OCI-LY7 (cell line): ENCODE results near the gene CASQ1. TPM values are rescaled to one million over a fixed set of nuclear protein-coding genes. Genes with fewer than 3 reads are reported as not detected.

Experiments
- BruUV-seq: library from RNA; stranded (reverse); fragments of 400-500 nt; replicated peaks from 2 replicates; lab custom pipeline; 2021; lab: Mats Ljungman, UMichigan
- CTCF ChIA-PET: fragments of 300-600 bp; sonication (Branson Sonifier 250); formaldehyde crosslinking; loops from one replicate; lab custom pipeline; 2022; ENCODE audit warnings: antibody characterized with exemption; ENCODE audit not compliant: unreplicated experiment; lab: Charles Lee
- POLR2A ChIA-PET: fragments of 300-600 bp; sonication (Branson Sonifier 250); formaldehyde crosslinking; loops from one replicate; lab custom pipeline; 2022; ENCODE audit warnings: antibody characterized with exemption; lab: Charles Lee
- DNase-seq: peaks from one replicate; pipeline ENCODE4 v3.0.0-alpha.2; 2015; ENCODE audit warnings: low spot score
- H2AFZ ChIP-seq: fragments of 200-600 bp; sonication (generic), shearing (Covaris generic); 2 replicates; pipeline ENCODE4 v1.6.1; 2014; ENCODE audit warnings: mild to moderate bottlenecking, antibody characterized with exemption, low read length, moderate library complexity
- H3K27ac ChIP-seq: fragments of 200-600 bp; sonication (generic); 2 replicates; pipeline ENCODE4 v1.5.1; 2014; ENCODE audit warnings: mixed run types, low read depth, mild to moderate bottlenecking, moderate library complexity, low read length, inconsistent platforms; ENCODE audit not compliant: poor library complexity, severe bottlenecking
- H3K36me3 ChIP-seq: fragments of 200-600 bp; sonication (generic); 2 replicates; pipeline ENCODE4 v1.6.1; 2014; ENCODE audit warnings: mild to moderate bottlenecking, antibody characterized with exemption, low read length, moderate library complexity, mixed read lengths; ENCODE audit not compliant: insufficient read depth
- H3K4me1 ChIP-seq: fragments of 200-600 bp; sonication (generic); 2 replicates; pipeline ENCODE4 v1.5.1; 2014; ENCODE audit warnings: mild to moderate bottlenecking, low read length; ENCODE audit not compliant: insufficient read depth, poor library complexity, severe bottlenecking
- H3K4me2 ChIP-seq: fragments of 200-600 bp; sonication (generic); 2 replicates; pipeline ENCODE4 v1.6.1; 2014; ENCODE audit warnings: mild to moderate bottlenecking, low read length
- H3K4me3 ChIP-seq: fragments of 200-600 bp; sonication (generic); 2 replicates; pipeline ENCODE4 v1.5.1; 2014; ENCODE audit warnings: mild to moderate bottlenecking, low read depth, low read length; ENCODE audit not compliant: poor library complexity, severe bottlenecking
- H3K79me2 ChIP-seq: fragments of 200-600 bp; sonication (generic); 2 replicates; pipeline ENCODE4 v1.6.1; 2016; ENCODE audit warnings: low read depth, mild to moderate bottlenecking, low read length, moderate library complexity, mixed read lengths; ENCODE audit not compliant: insufficient read depth
- H3K9me2 ChIP-seq: fragments of 200-600 bp; sonication (generic); 2 replicates; pipeline ENCODE4 v1.6.1; 2016; ENCODE audit warnings: mild to moderate bottlenecking, low read length, mixed read lengths; ENCODE audit not compliant: insufficient read depth
- H3K9me3 ChIP-seq: fragments of 200-600 bp; sonication (generic); 2 replicates; pipeline ENCODE4 v1.6.1; 2014; ENCODE audit warnings: mild to moderate bottlenecking, mixed run types, low read length, mixed read lengths
- H4K20me1 ChIP-seq: fragments of 200-600 bp; sonication (generic); 2 replicates; pipeline ENCODE4 v1.6.1; 2014; ENCODE audit warnings: mild to moderate bottlenecking, antibody characterized with exemption, low read length, moderate library complexity, mixed read lengths; ENCODE audit not compliant: insufficient read depth
- CTCF ChIP-seq: fragments of 200-600 bp; sonication (generic); conservative IDR thresholded peaks from 2 replicates; pipeline ENCODE4 v1.5.1; 2014; ENCODE audit warnings: mild to moderate bottlenecking, antibody characterized with exemption, low read length, moderate library complexity, mixed read lengths
- EZH2phosphoT487 ChIP-seq: fragments of 200-600 bp; sonication (generic); IDR thresholded peaks from 2 replicates; pipeline ENCODE4 v1.6.1; 2018; ENCODE audit warnings: low read depth, borderline replicate concordance, mild to moderate bottlenecking, mixed run types, antibody characterized with exemption, low read length, moderate library complexity, mixed read lengths
- intact Hi-C: fragments of 100-400 bp; cut with micrococcal nuclease; formaldehyde crosslinking; loops from one replicate; pipeline ENCODE4 v1.10.0; 2022; ENCODE audit not compliant: unreplicated experiment
- total RNA-seq, 2 experiments: library from RNA; depleted of rRNA in 1 of 2; stranded (reverse); fragments of >200 nt in 1 of 2; shearing (Covaris generic) in 1 of 2; gene quantifications; 2 replicates each; pipeline ENCODE4 v1.2.3, GENCODE V29; 2014 to 2022

Gene CASQ1
- total RNA-seq, 2 experiments from 2014 or later: not detected

GRCh38 chr1:160244209-160244608 lies 53.8 kb downstream of the CASQ1 start:
- POLR2A ChIA-PET: interaction anchor here (0.5 to 2.9 kb wide), 8 partner anchors 8 to 682 kb away, joined by 3 to 9 read pairs (median 4); no protein-coding TSS in a partner anchor
- intact Hi-C loops: no loop called here

DNA sequence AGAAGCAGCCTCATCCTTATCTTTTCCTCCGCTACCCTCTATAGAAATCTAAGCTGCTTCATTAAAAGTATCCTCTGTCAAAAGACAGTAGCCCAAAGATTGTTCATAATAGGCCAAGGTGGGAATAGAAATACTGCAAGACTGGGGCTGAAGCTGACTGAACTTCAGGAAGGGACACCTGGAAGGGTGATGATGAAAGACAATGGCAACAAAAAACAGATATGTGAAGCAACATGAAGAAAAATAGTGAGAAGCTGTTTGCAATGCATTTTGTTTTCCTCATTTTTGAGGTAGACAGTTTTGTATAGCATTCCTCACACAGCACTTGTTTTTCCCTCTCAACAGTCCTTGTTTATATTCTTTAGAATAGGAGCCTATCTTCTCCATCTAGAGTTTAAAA lies 55.1 kb downstream of the CASQ1 start:
- TF ChIP-seq EZH2phosphoT487: no peak
- no peak for TF ChIP-seq CTCF
- Histone ChIP-seq H4K20me1 (0 out of 2 replicates have a peak, but pooled peaks cover 6% of the 10 kb centered on the region), H3K9me2 (no peaks in the 10 kb centered on the region), H3K36me3 (peaks cover 39% of the 10 kb centered on the region), H3K4me2 (no peak overlapping the region), H3K9me3 (no peaks in the 10 kb centered on the region), H3K4me3 (no peak overlapping the region), H3K4me1 (no peaks in the 10 kb centered on the region), H3K79me2 (peaks cover 25% of the 10 kb centered on the region; the same call in 1 of the 2 replicates), H2AFZ (no peak overlapping the region), H3K27ac (no peak overlapping the region)
- ChIA-PET POLR2A (interaction anchor here (0.6 to 1.3 kb wide), 2 partner anchors 11 to 194 kb away, joined by 3 to 4 read pairs; no protein-coding TSS in a partner anchor), CTCF (no interaction called here)
- no TSS peak for BruUV-seq
- intact Hi-C loops: no loop called here
- DNase-seq: no peak

More at GRCh38 chr1:160244209-160244608, 53.8 kb downstream of the CASQ1 start:
- Histone ChIP-seq H3K4me2 (no peak overlapping the region), H2AFZ (no peak overlapping the region), H3K36me3 (peaks cover 51% of the 10 kb centered on the region), H3K9me3 (no peaks in the 10 kb centered on the region), H3K4me1 (no peaks in the 10 kb centered on the region), H3K9me2 (no peaks in the 10 kb centered on the region), H3K27ac (no peak overlapping the region), H4K20me1 (0 out of 2 replicates have a peak, but pooled peaks cover 6% of the 10 kb centered on the region), H3K79me2 (peaks cover 19% of the 10 kb centered on the region; the same call in 1 of the 2 replicates), H3K4me3 (no peak overlapping the region)
- BruUV-seq: no TSS peak
- TF ChIP-seq CTCF (no peak), EZH2phosphoT487 (no peak)
- CTCF ChIA-PET: no interaction called here
- DNase-seq: no peak

GRCh38 chr1:160247053-160247452 lies 56.7 kb downstream of the CASQ1 start:
- no peak for TF ChIP-seq CTCF
- no peak for TF ChIP-seq EZH2phosphoT487
- Histone ChIP-seq H3K9me3 (no peaks in the 10 kb centered on the region), H3K9me2 (no peaks in the 10 kb centered on the region), H3K4me3 (no peak overlapping the region), H4K20me1 (0 out of 2 replicates have a peak, but pooled peaks cover 8% of the 10 kb centered on the region), H3K27ac (no peak overlapping the region), H3K79me2 (peaks cover 25% of the 10 kb centered on the region; the same call in 1 of the 2 replicates), H3K4me2 (no peak overlapping the region), H3K4me1 (no peaks in the 10 kb centered on the region), H3K36me3 (peaks cover 42% of the 10 kb centered on the region), H2AFZ (no peak overlapping the region)
- intact Hi-C loops: no loop called here
- DNase-seq: no peak
- ChIA-PET POLR2A (interaction anchor here (1.2 to 3.4 kb wide), 3 partner anchors 13 to 43 kb away, joined by 3 to 12 read pairs (median 3); no protein-coding TSS in a partner anchor), CTCF (no interaction called here)
- BruUV-seq: no TSS peak
